A204.1 (cell line): ENCODE data around the gene CENPU.

Experiments
- FAIRE-seq: peaks from 2 replicates; lab custom pipeline; 2012; peaks lifted over from hg19 to GRCh38; lab: Jason Lieb, UNC

The CENPU gene

DNA sequence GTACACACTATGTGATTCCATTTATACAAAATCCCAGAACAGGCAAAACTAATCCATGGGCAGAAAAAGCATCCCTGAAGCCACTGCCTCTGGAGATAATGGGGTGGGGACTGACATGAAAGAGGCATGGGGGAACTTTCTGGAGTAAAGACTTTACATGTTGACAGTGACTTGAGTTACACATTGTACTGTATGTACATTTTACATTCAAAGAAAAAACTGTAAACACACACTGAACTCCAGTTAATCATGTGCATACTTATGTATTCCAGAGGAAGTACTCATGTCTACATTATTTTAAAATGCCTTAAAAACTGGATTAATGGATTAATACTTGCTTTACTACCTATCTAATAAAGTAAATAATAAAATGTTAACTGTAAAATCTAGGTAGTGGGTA, 21.6 kb downstream of the CENPU start:
- FAIRE-seq: no peak

DNA sequence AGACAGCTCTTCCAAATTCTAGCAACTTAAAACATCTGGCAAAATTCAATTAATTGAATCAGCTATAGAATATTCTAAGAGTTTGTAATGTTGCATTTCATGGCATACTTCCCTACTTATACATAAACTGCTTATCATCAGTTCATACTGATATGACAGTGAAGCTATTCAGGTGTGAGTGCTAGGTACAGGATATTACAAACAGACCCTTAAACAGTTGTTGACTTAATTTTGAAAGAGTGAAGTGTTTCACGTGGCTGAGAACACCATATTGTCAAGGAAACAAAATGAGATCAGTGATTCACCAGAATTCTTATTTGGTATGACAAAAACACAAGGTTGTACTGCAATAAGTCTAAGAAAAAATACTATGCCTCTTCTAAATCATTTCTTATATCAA, 27.4 kb downstream of the CENPU start:
- FAIRE-seq: no peak

DNA sequence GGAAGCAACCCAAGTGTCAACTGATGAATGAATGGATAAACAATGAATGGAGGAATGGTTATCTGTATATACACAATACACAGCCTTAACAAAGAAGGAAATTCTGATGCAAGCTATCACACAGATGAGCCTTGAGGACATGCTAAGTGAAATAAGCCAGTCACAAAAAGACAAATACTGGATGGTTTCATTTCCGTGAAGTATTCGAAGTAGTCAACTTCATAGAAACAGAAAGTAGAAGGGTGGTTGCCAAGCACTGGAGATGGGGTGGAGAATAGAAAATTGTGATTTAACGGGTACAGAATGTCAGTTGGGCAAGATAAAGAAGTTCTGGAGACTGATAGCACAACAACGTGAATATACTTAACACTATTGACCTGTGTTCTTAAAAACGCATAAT, 28.2 kb downstream of the CENPU start:
- no peak for FAIRE-seq

DNA sequence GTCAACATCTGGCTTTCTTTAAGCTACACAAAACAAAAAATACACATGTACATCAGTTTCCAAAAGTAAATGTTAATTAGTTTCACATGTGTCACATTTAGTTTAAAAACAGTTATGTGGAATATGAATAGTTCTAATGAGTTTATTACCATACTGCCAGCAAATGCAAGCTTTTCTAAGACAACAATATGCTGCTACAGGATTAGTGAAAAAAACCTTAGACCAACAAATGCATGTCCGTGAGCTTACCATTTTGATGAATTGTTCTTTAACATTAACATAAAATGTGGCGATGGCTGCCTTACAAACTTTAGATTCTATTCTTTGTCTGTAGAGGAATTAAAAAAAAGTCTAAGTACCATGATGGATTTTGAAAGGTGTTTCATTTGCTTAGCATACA, 31.8 kb downstream of the CENPU start:
- FAIRE-seq: no peak

DNA sequence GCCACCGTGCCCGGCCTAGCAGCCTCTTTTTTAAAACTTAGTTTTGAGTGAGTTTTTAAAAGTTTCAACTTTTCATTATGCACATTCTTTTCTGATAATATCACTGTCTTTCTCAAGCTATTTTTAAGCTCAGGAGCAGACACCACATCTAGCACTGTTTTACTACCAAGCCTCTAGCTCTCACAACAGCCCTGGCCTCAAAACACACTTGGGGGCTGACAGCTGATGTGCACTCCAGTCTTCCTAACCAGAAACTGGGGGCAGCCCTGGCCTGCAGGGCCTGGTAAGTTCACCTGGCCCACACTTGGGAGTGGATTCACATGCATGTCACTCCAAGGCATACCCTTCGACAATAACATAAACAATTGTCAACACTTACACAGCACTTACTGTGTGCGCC, 34.0 kb downstream of the CENPU start:
- FAIRE-seq: no peak

DNA sequence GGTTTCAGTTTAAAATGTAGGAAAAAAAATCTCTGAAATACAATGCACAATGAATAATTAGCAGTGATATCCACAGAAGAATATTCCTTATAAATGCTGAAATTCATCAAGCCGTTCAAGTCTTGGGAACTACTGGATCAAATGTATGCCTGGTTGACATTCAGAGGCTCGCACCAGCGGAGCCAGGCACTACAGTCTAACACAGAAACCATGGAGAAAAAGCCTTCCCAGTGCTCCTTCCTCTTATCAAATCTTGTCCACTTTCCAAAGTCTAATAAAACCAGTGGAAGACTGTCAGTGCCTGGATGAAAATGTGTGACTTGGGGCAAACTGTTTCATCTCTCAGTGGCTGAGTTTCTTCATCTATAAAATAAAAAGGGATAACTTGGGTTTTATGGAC, 35.9 kb downstream of the CENPU start:
- FAIRE-seq: no peak

DNA sequence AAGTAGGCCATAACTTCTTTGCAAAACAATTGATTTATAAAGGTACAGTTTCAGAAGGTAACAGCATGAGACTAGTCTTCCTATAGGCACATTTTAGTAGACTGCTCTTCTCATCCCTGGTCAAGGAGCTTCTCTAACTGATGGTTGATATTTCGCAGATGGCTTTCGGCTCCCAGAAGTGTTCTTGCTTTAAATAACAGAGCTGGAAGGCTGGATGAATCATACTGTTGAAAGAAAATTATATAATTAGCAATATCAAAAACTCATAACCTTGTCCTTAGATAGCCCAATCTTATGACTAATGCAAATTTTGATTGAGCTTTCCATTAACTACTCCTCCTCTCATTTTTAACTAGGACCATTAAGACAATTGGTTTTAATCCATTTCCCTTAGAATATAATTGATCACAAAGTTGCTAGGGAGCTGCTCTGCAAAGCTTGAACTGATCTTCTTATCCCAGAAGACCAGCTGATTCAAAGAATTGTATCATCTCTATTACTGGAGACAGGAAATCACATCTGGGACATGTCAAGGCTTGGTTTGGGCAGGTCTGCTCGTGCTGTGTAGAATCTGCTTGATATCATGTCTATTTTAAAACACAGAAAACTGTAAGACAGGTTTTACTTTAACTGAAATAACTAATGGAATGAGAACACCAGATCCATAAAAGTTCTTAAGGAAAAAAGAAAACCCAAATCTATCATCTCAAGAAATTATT, 38.6 kb downstream of the CENPU start:
- no peak for FAIRE-seq

DNA sequence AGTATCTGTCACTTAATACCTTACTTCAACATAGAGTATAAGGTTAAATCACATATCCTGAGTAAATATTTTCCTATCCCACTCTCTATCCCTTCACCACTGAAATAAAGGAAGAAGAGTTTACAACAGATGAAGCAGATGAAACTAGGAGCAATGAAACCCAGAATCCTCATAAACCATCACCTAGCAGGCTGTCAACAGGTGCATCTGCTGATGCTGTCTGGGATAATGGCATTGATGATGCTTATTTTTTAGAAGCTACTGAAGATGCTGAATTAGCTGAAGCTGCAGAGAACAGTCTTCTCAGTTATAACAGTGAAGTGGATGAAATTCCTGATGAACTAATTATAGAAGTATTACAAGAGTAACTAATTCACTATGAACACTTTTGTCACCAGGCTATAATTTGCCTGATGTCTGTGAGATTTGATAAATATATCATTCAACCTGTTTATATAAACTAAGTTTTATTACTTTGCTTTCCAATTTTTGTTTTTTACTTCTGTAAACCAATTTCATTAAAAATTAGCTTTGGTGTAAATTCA, 39.4 kb downstream of the CENPU start:
- FAIRE-seq: no peak

DNA sequence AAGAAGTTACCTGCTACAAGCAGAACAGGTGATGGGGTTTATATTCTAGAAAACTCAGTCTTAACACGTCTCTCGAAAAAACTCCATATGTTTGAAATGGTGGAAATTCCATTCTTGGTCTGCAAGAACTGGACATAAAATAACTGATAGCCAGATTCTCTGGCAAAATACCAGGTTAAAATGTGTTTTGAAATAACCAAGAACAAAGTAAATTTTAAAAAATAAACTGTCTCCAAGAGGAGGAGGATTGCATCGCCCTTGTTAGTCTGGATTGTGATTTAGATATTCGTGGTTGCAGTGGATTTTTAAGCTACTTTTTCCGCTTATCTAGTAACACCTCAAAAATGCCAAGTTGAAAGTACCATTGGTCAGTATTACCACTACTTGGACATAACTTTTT, 40.8 kb downstream of the CENPU start:
- no peak for FAIRE-seq

DNA sequence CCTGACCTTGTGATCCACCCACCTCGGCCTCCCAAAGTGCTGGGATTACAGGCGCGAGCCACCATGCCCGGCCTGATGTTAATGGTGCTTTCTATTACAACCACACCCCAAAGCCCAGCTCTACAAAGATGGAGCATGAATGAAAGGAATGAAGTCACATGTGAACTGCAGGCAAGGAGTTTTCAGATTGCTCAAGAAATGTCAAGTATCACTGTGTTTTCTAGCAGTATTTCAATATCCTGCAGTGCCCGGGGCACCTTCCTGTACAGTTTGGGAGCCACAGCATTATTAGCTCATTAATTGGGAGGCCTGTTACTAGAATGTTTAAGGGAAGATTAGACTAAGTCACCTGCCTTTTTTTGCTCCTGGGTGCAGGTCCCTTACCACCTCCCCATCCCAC, 44.2 kb downstream of the CENPU start:
- no peak for FAIRE-seq

DNA sequence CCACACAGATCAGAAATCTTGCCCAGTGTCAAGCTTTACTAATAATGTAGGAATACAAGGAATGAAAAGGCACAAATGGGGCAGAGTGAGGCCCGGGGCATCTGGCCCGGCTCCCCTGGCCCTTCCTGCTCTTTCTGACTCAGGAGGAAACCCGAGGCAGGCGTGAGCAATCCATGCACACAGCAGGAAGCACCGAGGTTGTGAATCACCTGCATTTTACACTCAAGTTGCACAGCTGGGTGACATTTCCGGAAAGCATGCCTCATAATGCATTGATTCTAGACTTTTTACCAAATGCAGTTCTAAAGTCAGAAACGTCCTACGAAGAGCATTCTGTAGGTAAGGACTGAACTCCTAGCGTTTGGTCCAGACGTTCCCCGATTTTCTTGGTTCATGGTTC, 45.4 kb downstream of the CENPU start:
- no peak for FAIRE-seq

DNA sequence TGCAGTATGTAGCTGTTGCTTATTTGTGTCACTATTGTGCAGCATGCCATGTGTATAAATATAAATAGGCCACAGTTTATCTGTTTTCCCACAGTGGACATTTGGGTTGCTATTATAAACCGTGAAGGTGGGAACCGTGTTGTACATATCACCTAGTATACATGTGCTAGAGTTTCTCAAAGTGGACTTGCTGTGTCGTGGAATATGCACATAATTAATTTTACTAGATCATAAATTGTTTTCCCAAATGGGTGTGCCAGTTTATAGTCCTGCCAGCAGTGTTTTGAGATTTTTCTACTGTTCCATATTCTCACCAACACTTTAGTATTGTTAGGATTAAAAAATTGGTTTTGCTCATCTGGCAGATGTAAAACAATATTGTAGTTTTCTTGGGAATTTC, 45.9 kb downstream of the CENPU start:
- no peak for FAIRE-seq

DNA sequence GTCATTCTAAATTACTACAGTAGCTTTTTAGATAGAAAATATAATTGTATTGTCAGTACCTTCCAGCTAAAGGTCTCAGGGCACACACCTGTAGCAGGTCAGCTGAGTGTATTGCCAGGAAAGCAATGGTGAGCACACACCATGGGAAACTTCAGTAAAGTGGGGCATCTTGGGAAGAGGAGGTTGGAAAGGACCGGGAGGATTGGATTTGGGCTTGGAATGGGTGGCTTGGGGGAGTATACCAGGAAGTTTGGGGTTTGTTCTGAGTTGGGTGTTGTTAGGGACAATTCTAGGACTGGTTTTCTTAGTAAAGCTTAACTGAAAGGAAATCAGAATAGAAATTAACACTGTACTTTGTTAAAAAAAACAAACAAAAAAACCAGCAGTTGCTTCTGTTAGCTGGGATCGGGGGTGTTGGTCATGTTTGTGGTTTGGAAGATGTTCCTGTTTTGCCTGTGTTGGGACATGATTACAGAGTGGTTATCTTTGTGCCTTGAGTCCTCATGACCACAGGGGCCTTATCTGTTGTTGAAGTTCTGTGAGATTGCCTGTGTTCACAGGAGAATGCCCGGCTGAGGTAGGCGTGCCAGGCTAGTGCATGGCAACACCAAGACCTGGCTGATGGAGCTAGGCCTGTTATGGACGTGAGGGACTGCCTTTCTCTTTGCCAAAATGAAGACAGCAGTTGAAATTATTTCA, 49.3 kb downstream of the CENPU start:
- no peak for FAIRE-seq

DNA sequence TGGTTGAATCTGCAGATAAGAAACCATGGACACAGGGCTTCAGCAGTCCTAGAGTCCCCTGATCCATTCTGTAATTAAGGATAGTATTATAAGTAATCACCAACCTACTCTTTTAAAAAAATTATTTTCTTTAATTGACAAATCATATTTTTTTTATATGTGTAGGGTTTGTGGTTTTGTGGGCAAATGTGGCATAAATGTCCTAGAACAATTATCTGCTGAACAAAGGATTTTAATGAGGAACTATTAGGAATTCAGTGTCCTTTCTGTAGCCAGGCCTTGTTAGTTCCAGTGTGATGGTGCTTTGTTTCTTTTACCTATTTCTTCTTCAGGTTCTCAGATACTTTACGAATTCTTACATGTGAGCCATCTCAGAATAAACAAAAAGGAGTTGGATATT, 52.0 kb downstream of the CENPU start:
- no peak for FAIRE-seq

DNA sequence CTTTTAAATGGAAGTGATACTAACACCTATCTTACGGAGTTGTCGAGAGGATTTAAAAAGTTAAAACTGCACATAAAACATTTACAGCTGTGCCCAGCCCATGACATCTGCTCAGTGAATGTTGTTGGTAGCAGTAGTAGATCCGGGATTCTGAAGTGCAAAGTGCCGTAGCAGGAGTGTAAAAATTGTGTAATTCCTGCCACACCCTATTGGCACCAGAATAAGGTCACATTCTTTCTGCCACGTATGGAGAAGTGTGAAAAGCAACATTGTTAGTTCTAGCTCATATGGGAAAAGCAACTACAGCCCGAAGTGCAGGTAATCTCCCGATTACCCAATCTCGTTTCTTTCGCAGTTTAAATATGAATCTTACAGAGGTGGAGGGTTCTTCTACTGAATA, 53.2 kb downstream of the CENPU start:
- FAIRE-seq: no peak

DNA sequence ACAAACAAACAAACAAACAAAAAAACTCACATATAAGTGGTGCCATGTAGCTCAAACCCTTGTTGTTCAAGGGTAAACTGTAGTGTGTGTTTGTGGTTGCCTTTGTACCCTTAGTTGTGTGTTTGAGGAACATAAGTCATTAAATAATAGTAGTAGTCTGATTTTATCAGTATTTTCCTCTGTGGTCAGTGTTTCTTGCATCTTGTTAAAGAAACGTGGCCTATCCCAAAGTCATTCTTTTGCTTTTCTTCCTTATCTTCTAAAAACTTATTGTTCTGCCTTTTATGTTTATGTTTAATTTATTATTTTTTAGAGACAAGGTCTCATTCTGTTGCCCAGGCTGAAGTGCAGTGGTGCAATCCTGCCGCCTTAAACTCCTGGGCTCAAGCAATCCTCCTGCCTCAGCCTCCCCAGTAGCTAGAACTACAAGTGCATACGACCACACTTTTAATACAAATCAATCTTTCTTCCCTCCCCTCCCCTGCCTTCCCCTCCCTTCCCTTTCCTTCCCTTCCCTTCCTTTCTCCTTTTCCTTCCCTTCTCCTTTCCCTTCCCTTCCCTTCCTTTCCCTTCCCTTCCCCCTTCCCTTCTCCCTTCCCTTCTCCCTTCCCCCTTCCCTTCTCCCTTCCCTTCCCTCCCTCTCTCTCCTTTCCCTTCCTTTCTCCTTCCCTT, 57.9 kb downstream of the CENPU start:
- no peak for FAIRE-seq

DNA sequence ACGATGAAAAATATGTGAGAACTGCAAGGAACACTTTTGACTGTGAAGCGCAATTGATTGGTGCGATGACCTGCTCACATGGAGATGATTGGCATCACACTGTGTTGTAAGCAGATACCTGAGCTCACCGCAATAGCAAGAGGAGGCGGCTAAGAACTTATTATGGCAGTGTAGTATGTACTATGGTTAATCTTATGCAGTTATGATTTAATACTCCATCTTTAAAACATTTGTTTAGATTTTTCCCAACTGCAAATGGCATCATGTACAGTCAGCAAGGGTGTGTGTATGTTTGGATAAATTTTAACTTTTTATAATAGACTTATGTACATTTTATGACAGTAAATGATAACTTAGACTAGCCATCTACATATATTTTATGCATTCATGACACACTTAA, 58.9 kb downstream of the CENPU start:
- no peak for FAIRE-seq

DNA sequence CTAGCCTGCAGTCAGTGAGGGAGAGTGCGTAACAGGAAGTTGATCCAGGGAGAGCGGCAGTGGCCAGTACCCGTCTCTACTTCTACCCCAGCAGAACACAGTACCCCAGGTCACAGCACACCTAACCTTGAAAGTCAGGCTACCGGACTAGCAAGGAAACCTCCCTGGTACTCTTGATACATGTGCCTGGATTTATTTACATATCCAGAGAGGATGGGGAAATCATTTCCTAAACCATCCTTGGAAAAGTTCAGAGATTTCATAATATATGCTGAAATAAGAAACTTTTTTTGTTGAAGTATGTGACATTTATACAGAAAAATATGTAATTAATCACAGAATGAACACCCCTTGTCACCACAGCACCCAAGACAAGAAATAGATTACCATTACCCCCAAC, 59.9 kb downstream of the CENPU start:
- FAIRE-seq: no peak

DNA sequence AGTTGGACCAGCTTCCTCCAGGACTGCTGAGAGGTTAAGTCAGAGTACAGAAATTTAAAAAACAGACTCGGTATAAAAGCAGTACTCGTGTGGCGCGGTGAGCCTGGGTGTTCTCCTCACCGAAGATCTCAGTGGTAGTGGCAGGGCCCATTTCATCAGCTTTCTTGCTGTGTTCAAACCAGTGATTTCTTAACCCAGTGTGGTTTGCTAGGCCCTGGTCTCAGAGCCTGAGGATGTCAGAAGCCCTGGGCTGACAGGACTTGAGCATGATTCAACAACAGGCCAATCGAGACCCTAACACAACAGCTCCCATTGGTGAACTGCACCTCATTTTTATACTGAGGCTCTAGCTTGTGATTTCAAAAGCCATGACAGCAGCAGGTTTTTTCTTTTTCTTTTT, 61.2 kb downstream of the CENPU start:
- FAIRE-seq: no peak

DNA sequence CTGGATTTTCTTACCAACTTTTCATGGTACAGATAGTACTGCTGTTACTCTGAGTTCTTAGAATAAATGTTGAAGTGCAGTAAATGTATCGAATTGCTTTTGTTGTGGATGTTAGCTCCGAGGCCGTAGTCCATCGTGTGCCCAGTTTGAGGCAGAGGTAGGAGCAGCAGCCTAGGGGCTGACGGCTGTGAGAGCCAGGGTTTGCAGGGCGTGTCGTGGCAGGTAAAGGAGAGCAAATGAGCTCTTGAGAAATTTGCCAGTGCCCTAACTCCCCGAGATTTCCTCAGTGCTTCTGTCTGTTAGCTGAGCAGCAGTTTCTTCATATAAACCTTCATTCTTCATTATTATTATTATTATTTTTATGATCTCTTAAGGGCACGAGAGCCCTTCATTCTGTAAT, 62.8 kb downstream of the CENPU start:
- FAIRE-seq: no peak

DNA sequence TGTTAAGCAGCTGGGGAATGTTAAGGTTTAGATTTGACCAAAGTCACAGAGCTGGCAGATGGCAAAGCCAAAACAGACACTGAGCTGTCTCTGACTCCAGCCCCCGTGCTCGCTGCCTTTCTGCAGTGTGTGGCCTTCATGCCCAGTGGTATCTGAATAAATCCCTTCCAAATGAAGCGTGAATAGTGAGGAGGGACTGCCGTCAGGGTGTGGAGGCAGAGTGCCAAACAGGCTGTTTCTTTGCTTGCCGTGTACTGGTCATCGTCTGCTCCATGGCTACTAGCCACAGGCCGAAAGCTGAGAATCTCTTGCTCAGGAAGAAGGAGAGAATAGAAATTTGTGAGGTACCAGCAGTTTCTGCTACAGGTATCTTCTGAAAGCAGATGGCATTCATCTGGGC, 64.6 kb downstream of the CENPU start:
- FAIRE-seq: no peak

DNA sequence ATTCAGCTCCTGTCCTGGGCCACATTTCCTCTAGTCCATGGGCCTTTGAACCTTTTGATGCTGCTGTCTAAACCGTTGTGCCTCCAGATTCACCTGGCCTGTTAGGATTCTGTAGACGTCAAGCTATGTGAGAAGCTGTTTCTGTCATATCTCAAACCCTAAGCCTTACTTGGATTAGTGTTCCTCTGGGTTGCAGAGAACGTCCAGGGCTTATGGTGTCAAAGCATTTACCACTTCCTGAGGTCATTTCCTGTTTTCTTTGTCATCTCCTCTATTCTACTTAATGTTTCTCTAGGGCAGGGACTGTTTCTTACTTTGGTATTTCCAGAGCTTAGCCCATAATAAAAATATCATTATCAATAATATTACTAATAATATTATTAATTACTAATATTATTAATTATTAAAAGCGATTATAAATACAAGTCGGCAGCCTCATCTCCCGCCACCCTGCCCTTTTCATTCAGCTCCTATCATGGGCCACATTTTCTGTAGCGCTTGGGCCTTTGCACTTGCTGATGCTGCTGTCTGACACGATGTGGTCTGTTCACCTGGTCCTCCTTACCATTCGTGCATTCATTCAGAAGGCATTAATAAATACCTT, 65.3 kb downstream of the CENPU start:
- FAIRE-seq: no peak

DNA sequence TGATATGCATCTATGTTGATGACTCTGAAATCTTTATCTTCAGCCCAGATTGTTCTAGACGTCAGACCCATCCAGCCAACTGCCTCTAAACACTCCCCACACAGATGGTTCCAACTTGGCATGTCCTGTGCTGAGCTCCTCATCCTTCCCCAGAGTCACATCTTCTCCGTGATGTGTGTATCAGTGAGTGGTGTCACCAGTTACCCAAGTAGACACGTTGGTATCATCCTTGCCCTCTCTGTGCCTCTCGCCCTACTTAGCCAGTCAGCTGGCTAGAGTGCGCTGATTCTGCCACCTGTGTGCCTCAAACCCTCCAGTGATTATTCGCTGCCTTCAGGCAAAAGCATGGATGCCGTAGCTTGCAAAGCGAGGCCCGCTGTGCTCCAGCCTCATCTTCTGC, 65.8 kb downstream of the CENPU start:
- FAIRE-seq: no peak
